Measurements from ENCODE around the gene IL10RB. TPM values are rescaled to one million over a fixed set of nuclear protein-coding genes. Genes with fewer than 3 reads are reported as not detected.
"Not testable (repeated sequence)": the region's sequence is repeated elsewhere in the genome, so short reads cannot be mapped to it uniquely, and the experiment has no call there.

Gene IL10RB
- total RNA-seq, 4 donors from 2014 or later: 17.9 to 45.5 (median 27.7) TPM

- DNase-seq: no peak
- Histone ChIP-seq H3K27me3 (no peaks in the 10 kb centered on the region), H3K27ac (no peak overlapping the region), H3K4me1 (no peaks in the 10 kb centered on the region), H3K36me3 (no peaks in the 10 kb centered on the region), H3K4me3 (no peak overlapping the region), H3K9me3 (no peaks in the 10 kb centered on the region)
- TF ChIP-seq POLR2A (IDR thresholded peaks at IDR 0.05): no peak
- TF ChIP-seq, protein P1, sequence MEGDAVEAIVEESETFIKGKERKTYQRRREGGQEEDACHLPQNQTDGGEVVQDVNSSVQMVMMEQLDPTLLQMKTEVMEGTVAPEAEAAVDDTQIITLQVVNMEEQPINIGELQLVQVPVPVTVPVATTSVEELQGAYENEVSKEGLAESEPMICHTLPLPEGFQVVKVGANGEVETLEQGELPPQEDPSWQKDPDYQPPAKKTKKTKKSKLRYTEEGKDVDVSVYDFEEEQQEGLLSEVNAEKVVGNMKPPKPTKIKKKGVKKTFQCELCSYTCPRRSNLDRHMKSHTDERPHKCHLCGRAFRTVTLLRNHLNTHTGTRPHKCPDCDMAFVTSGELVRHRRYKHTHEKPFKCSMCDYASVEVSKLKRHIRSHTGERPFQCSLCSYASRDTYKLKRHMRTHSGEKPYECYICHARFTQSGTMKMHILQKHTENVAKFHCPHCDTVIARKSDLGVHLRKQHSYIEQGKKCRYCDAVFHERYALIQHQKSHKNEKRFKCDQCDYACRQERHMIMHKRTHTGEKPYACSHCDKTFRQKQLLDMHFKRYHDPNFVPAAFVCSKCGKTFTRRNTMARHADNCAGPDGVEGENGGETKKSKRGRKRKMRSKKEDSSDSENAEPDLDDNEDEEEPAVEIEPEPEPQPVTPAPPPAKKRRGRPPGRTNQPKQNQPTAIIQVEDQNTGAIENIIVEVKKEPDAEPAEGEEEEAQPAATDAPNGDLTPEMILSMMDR (IDR thresholded peaks at IDR 0.05): no peak
- intact Hi-C loops (cut with DNase I; ENCODE audit: low total_unique reads): no loop called here
Observed at GRCh38 chr21:33236766-33237165, 29.4 kb upstream of the IL10RB start.

DNA sequence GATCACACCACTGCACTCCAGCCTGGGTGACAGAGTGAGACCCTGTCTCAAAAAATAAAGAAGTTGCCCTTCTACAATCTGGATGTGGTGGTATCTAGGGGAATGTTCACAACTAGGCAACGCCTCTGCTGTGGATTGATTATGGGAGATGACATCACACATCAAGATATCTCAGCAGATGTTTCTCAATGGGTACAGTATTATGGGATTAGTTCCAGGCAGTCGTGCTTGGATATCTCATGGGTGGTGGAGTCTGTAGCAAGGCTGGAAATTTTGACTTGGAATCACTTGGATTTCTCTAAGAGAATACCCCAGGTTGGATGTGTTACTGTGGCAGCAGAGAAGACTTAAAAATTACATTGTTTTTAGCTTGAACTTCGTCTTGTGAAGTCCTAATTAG is 28.7 kb upstream of the IL10RB start:
- no peak overlapping the region for H3K4me3 ChIP-seq
- H3K27ac ChIP-seq: no peak overlapping the region
- H3K27me3 ChIP-seq: no peaks in the 10 kb centered on the region
- TF ChIP-seq, protein P1 (IDR thresholded peaks at IDR 0.05): no peak
- TF ChIP-seq POLR2A (IDR thresholded peaks at IDR 0.05): no peak
- no peaks in the 10 kb centered on the region for H3K36me3 ChIP-seq
- intact Hi-C loops (cut with DNase I; ENCODE audit: low total_unique reads): no loop called here
- no peaks in the 10 kb centered on the region for H3K4me1 ChIP-seq
- DNase-seq: no peak
- H3K9me3 ChIP-seq: no peaks in the 10 kb centered on the region

GRCh38 chr21:33238146-33238545 is 28.0 kb upstream of the IL10RB start:
- Histone ChIP-seq H3K4me1 (no peaks in the 10 kb centered on the region), H3K9me3 (no peaks in the 10 kb centered on the region), H3K27ac (no peak overlapping the region), H3K4me3 (no peak overlapping the region), H3K27me3 (no peaks in the 10 kb centered on the region), H3K36me3 (no peaks in the 10 kb centered on the region)
- TF ChIP-seq, protein P1 (IDR thresholded peaks at IDR 0.05): no peak
- TF ChIP-seq POLR2A (IDR thresholded peaks at IDR 0.05): no peak
- intact Hi-C loops (cut with DNase I; ENCODE audit: low total_unique reads): no loop called here
- DNase-seq: no peak

DNA sequence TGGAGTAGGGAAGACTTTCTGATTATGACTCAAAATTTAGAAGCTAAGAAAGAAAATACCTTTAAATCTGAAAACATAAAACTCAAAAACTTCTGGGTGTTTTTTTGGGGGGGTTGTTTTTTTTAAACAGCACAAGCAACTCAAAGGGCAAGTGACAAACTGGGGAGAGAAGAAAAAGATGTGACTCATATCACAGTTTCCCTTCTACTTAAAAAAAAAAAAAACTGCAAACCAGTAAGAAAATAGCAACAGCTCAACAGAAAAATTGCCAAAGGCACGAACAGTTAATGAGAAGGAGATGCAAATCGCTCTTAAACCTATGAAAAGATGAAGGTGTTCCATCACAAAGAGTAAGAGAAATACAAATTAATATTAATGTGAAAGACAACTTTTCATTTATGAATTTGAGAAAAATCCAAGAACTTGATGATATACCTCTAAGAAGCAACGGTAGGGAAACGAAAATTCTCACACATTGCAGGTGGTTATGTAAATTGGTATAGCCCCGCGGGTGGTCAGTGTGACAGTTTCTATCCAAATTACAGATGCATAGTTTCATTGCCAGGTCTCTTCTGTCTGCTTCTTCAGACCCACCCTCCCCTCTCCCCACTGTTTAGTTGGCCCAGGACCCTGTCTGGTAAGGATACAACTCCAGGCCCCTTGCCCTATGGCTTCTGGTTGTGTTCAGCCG is 27.5 kb upstream of the IL10RB start:
- no peak overlapping the region for H3K27ac ChIP-seq
- no peak for DNase-seq
- intact Hi-C loops (cut with DNase I; ENCODE audit: low total_unique reads): no loop called here
- TF ChIP-seq, protein P1 (IDR thresholded peaks at IDR 0.05): no peak
- TF ChIP-seq POLR2A (IDR thresholded peaks at IDR 0.05): no peak
- no peaks in the 10 kb centered on the region for H3K27me3 ChIP-seq
- H3K4me1 ChIP-seq: no peaks in the 10 kb centered on the region
- no peak overlapping the region for H3K4me3 ChIP-seq
- H3K9me3 ChIP-seq: no peaks in the 10 kb centered on the region
- no peaks in the 10 kb centered on the region for H3K36me3 ChIP-seq

GRCh38 chr21:33239559-33240127 is 26.5 kb upstream of the IL10RB start:
- H3K27me3 ChIP-seq; intact Hi-C loops (cut with DNase I; ENCODE audit: low total_unique reads); H3K36me3 ChIP-seq; H3K4me1 ChIP-seq; DNase-seq; H3K27ac ChIP-seq; H3K4me3 ChIP-seq; H3K9me3 ChIP-seq: not testable (repeated sequence)

Measured in uterus (tissue), 4 donors.